ENCODE measurements around the gene UBL4B.

- TF ChIP-seq, protein P1, sequence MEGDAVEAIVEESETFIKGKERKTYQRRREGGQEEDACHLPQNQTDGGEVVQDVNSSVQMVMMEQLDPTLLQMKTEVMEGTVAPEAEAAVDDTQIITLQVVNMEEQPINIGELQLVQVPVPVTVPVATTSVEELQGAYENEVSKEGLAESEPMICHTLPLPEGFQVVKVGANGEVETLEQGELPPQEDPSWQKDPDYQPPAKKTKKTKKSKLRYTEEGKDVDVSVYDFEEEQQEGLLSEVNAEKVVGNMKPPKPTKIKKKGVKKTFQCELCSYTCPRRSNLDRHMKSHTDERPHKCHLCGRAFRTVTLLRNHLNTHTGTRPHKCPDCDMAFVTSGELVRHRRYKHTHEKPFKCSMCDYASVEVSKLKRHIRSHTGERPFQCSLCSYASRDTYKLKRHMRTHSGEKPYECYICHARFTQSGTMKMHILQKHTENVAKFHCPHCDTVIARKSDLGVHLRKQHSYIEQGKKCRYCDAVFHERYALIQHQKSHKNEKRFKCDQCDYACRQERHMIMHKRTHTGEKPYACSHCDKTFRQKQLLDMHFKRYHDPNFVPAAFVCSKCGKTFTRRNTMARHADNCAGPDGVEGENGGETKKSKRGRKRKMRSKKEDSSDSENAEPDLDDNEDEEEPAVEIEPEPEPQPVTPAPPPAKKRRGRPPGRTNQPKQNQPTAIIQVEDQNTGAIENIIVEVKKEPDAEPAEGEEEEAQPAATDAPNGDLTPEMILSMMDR (IDR thresholded peaks at IDR 0.05): no peak
- no peak for TF ChIP-seq POLR2A (IDR thresholded peaks at IDR 0.05)
Observed at GRCh38 chr1:110088739-110089316, 23.4 kb upstream of the UBL4B start.
